Upper lobe of right lung (tissue), 1 donor: ENCODE data around the gene KCNQ1OT1. TPM values are rescaled to one million over a fixed set of nuclear protein-coding genes. Genes with fewer than 3 reads are reported as not detected.

Source experiments
- ATAC-seq: fragments of 200-7000 bp; cut with Tn5 transposase; one replicate; pipeline ENCODE4 v1.9.1; 2020; ENCODE audit warnings: mild to moderate bottlenecking, moderate library complexity
- DNase-seq: peaks from one replicate; pipeline ENCODE4 v3.0.0-alpha.2; 2020
- H3K27ac ChIP-seq: fragments of 200-600 bp; one replicate; pipeline ENCODE4 v1.8.0; 2022
- H3K27me3 ChIP-seq: fragments of 200-600 bp; one replicate; pipeline ENCODE4 v1.8.0; 2022; ENCODE audit warnings: mild to moderate bottlenecking
- H3K36me3 ChIP-seq: fragments of 200-600 bp; one replicate; pipeline ENCODE4 v1.8.0; 2022
- H3K4me1 ChIP-seq: fragments of 200-600 bp; one replicate; pipeline ENCODE4 v1.8.0; 2022
- H3K4me3 ChIP-seq: fragments of 200-600 bp; one replicate; pipeline ENCODE4 v1.8.0; 2022; ENCODE audit warnings: mild to moderate bottlenecking
- H3K9me3 ChIP-seq: fragments of 200-600 bp; one replicate; pipeline ENCODE4 v1.8.0; 2022
- CTCF ChIP-seq: fragments of 200-600 bp; IDR thresholded peaks from one replicate; pipeline ENCODE4 v1.8.0; 2022; ENCODE audit warnings: antibody characterized with exemption
- intact Hi-C: fragments of 100-400 bp; cut with DNase I; formaldehyde crosslinking; loops from one replicate; pipeline ENCODE4 v1.11.0; 2022
- long read RNA-seq: library from polyadenylated mRNA; unstranded; transcript quantifications from one replicate; pipeline ENCODE4 v2.0.0, GENCODE V29; 2021
- total RNA-seq: library from RNA; stranded (reverse); fragmentation: NEBNext Ultra II Directional; extraction: Animal tissue kit (Norgen Biotek cat#: 25700); gene quantifications from one replicate; pipeline ENCODE4 v1.2.1, GENCODE V29; 2021
- donor health status: DM: no; HTN: yes; CAD: no; lungs with severe emphysema.

Gene KCNQ1OT1
- 2.0 TPM for total RNA-seq
- long read RNA-seq, full-length matches to known transcripts, result 12 of 12 reads
- long read RNA-seq, partial matches to known transcripts, result 0 of 12 reads
- long read RNA-seq, other reads (novel, unspliced or antisense), result 0 of 12 reads

- H3K9me3 ChIP-seq, result no peaks in the 10 kb centered on the region
- intact Hi-C loops, result no loop called here
- peak within 1 kb of the TSS; percentile 97 for H3K27ac ChIP-seq
- ATAC-seq (peak; percentile 96), DNase-seq (peak; percentile 93)
- no peaks in the 10 kb centered on the region for H3K36me3 ChIP-seq
- H3K27me3 ChIP-seq, result no peaks in the 10 kb centered on the region
- TF ChIP-seq CTCF, result no peak
- H3K4me3 ChIP-seq, result peak within 1 kb of the TSS; percentile 64
- H3K4me1 ChIP-seq, result no peaks in the 10 kb centered on the region
Observed at GRCh38 chr11:2699531-2700414, at the start of gene KCNQ1OT1. KCNQ1OT1 (minus strand) TSS chr11:2699994.

- no peak for TF ChIP-seq CTCF
- H3K9me3 ChIP-seq, result no peaks in the 10 kb centered on the region
Observed at GRCh38 chr11:2748814-2749554, 49.2 kb upstream of the KCNQ1OT1 start.

GRCh38 chr11:2748061-2748813, 48.4 kb upstream of the KCNQ1OT1 start:
- TF ChIP-seq CTCF, result no peak
- Histone ChIP-seq H3K27ac (no peak overlapping the region), H3K9me3 (no peaks in the 10 kb centered on the region), H3K4me3 (no peak overlapping the region), H3K4me1 (no peaks in the 10 kb centered on the region), H3K36me3 (no peaks in the 10 kb centered on the region), H3K27me3 (no peaks in the 10 kb centered on the region)
- intact Hi-C loops, result no loop called here
- DNase-seq (peak; percentile 53), ATAC-seq (peak; percentile 3)

More at GRCh38 chr11:2748814-2749554, 49.2 kb upstream of the KCNQ1OT1 start:
- Histone ChIP-seq H3K27ac (no peak overlapping the region), H3K4me1 (no peaks in the 10 kb centered on the region), H3K36me3 (no peaks in the 10 kb centered on the region), H3K27me3 (no peaks in the 10 kb centered on the region), H3K4me3 (no peak overlapping the region)
- ATAC-seq (no peak), DNase-seq (peak; percentile 45)
- intact Hi-C loops, result no loop called here

- no peaks in the 10 kb centered on the region for H3K27me3 ChIP-seq
- intact Hi-C loops, result no loop called here
- H3K36me3 ChIP-seq, result no peaks in the 10 kb centered on the region
- no peak overlapping the region for H3K4me3 ChIP-seq
- TF ChIP-seq CTCF, result no peak
- no peaks in the 10 kb centered on the region for H3K9me3 ChIP-seq
- H3K4me1 ChIP-seq, result no peaks in the 10 kb centered on the region
- DNase-seq (peak; percentile 51), ATAC-seq (no peak)
- H3K27ac ChIP-seq, result no peak overlapping the region
Observed at GRCh38 chr11:2747248-2748027, 47.6 kb upstream of the KCNQ1OT1 start.
